GM11168 (cell line): ENCODE data around the gene HYOU1.
"Not testable (repeated sequence)": the region's sequence is repeated elsewhere in the genome, so short reads cannot be mapped to it uniquely, and the experiment has no call there.

ENCODE experiments used
- in situ Hi-C: fragments of 300-500 bp; cut with MboI; formaldehyde crosslinking; loops from one replicate; pipeline ENCODE4 v1.12.0; 2022; ENCODE audit warnings: low sequenced_read_pairs; ENCODE audit not compliant: unreplicated experiment

Gene HYOU1

GRCh38 chr11:119046489-119046888, 10.5 kb downstream of the HYOU1 start:
- in situ Hi-C loops: no loop called here

- in situ Hi-C loops: no loop called here
Measured at GRCh38 chr11:119044708-119045107, 12.3 kb downstream of the HYOU1 start.

DNA sequence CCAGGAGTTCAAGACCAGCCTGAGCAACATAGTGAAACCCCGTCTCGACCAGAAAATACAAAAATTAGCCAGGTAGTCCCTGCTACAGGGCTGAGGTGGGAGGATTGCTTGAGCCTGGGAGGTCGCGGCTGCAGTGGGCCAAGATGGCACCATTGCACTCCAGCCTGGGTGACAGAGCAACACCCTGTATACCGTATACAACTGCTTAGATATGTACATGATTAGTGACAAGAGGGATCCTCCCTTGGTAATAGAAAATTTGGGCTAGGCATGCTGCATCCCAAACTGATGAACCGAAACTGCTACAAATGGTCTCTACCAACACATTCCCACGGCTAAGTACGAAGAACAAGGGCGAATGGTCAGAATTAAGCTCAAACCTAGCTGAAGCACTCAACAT, 14.1 kb downstream of the HYOU1 start:
- in situ Hi-C loops: no loop called here

DNA sequence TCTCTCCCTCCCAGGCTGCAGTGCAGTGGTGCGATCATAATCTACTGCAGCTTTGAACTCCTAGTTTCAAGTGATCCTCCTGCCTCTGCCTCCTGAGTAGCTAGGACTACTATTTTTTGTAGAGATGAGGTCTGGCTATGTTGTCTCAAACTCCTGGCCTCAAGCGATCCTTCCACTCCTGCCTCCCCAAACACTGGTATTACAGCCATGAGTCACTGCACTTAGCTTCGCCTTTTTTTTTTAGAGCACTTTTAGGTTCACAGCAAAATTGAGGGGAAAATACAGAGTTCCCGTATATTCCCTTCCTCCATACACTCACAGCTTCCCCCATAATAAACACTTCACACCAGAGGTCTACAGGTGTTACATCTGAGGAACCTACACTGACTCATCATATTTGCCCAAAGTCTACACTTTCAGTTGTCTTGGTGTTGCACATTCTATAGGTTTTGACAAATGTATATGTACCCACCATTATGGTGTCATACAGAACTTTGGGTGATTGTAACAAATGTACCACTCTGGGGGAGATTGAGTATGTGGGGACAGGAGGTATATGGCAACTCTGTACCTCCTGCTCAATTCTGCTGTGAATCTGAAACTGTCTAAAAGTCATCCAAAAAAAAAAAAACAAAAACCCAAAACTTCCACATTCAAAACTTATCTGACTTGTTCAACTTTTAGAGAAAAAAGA, 15.0 kb downstream of the HYOU1 start:
- in situ Hi-C loops: no loop called here

DNA sequence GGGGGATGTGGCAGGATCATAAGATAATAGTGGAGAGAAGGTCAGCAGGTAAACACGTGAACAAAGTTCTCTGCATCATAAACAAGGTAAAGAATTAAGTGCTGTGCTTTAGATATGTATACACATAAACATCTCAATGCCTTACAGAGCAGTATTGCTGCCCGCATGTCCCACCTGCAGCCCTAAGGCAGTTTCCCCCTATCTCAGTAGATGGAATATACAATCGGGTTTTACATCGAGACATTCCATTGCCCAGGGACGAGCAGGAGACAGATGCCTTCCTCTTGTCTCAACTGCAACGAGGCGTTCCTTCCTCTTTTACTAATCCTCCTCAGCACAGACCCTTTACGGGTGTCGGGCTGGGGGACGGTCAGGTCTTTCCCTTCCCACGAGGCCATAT, 17.5 kb downstream of the HYOU1 start:
- in situ Hi-C loops: not testable (repeated sequence)

DNA sequence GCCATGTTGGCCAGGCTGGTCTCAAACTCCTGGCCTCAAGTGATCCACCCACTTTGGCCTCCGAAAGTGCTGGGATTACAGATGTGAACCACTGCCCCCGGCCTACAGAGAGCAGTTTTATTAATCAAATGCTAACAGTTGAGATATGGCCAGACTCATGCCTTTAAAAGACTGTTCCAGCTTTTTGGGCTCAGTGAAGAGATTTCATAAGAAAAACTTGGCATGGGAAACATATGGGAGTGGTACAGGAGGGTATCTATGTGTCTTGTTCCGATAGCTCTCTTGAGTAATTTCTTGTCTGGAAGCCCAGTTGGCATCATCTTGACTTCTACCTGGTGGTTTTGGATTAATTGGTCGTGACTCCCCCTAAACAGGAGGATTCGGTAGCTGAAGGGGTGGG, 18.1 kb downstream of the HYOU1 start:
- in situ Hi-C loops: no loop called here

- in situ Hi-C loops: no loop called here
Measured at GRCh38 chr11:119034813-119035212, 22.2 kb downstream of the HYOU1 start.

DNA sequence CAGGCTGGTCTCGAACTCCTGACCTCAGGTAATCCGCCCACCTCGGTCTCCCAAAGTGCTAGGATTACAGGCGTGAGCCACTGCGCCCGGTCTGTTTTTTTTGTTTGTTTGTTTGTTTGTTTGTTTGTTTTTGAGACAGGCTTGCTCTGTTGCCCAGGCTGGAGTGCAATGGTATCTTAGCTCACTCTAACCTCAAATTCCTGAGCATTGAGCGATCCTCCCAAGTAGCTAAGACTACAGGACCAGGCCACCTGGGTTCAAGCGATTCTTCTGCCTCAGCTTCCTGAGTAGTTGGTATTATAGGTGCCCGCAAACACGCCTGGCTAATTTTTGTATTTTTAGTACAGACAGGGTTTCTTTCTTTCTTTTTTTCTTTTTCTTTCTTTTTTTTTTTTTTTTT, 23.6 kb downstream of the HYOU1 start:
- in situ Hi-C loops: not testable (repeated sequence)

DNA sequence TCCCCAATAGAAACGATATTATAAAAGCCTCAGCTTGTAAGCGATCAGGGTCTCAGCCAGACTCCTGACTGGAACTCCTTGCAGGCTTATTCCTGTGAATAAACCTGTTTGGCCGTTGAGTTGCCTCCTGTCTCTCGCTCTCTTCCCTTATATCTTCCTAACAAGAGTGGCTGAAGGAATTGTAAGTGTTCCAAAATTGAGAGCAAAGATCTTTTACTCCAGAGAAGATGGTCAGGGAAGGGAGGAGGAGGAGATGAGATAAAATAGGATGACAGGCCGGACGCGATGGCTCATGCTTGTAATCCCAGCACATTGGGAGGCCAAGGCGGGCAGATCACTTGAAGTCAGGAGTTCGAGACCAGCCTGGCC, 25.1 kb downstream of the HYOU1 start:
- in situ Hi-C loops: no loop called here

GRCh38 chr11:119030329-119031047, 26.5 kb downstream of the HYOU1 start, which contains the start of gene SLC37A4:
Gene SLC37A4 (minus strand): TSS chr11:119030877.
- in situ Hi-C loops: no loop called here

- in situ Hi-C loops: no loop called here
Measured at GRCh38 chr11:119030029-119030328, 27.0 kb downstream of the HYOU1 start.

- in situ Hi-C loops: no loop called here
Measured at GRCh38 chr11:119029340-119030028, 27.5 kb downstream of the HYOU1 start.

DNA sequence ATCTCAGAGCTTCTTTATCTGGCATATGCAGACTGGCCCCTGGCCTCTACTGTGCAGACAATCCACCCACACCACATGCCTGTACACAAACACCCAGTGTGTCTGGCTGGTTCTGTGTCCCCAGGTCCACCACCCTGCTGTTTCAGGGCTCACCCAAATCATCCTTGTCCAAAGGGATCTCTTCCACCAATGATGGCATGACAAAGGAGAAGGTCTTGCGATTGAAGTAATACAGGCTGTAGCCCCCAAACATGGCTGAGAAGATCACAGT, 28.0 kb downstream of the HYOU1 start:
- in situ Hi-C loops: no loop called here

DNA sequence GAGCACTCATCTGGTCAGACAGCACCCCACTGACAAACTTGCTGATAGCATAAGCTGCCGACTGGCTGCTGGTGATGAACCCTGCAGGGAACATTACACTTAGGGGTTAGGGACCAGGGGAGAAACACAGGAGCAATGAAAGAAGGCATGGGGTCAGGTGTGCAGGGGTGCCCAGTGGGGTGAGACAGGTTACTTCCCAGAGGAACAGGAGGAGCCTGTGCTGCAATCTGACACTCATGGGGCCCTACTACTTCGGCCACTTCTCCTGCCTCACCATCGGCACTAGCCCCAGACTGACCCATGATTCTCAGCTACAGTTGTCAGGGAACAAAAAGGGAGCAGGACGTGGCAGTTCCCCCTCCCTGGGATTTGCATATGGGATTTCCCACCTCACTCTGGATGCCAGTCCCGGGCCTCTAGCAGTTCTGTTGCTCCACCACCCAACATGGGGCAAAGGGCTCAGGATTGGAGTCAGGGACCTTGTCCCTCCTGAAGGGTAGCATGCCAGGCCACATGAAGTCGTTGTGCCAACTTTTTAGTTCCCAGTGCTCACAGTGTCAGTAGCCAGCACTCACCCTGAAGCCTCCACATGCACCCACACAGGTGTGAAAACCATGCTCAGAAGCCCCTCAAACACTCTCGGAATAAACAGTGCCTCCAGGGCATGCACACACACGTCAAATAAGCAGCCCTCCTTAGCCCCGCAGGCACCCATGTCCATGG, 28.5 kb downstream of the HYOU1 start:
- in situ Hi-C loops: no loop called here

DNA sequence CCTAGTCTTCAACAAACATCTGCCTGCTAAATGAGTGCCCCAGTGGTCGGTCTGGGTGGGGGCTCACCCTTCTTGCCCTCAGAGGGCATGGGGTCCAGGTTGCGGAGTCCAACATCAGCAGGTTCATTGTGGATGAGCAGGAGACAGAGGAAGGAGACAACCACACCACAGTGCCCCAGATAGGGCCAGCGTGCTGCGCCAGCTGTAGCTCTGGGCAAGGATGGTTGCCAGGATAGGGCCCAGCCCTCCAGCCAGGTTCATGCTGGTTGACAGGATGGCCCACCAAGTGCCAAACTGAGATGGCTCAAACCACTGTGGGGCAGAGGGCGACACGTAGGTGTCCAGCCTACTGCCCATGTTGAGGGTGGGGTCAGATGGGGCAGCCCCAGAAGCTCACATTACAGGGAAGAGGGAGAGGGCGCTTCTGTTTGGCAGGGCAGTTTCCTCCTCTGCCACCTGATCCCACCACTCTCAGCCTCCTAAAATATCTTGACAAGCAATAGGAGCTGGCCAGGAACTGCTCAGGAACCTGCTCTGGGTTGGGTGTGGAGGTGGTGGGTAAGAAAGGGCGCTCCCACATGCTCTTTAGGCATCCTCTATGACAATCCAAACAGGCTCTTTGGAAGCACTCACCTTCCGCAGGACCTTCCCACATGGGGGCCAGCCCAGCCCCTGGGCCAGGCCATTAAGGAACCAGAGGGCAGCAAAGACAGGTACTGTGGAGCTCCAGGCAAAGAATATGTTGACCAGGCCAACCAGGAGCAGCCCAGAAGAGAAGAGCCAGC, 29.3 kb downstream of the HYOU1 start:
- in situ Hi-C loops: no loop called here

DNA sequence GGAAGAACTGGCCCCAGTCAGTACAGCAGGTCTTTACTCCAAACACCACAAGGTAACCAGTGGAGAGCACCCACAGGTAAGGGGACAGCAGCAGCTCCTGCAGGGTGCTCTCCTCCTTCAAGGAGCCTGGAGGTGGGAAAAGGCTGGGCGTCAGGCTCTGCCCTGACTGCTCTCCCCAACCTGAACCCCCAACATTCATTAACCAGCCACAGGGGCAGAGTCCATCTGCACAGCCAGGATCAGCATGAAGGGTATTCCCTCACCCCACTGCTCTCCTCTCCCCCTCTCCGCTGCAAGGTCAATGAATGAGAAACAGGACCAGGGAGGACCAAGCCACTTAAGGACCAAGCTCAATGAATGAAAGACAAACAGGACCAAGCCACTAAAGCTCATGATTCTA, 30.0 kb downstream of the HYOU1 start:
- in situ Hi-C loops: no loop called here

DNA sequence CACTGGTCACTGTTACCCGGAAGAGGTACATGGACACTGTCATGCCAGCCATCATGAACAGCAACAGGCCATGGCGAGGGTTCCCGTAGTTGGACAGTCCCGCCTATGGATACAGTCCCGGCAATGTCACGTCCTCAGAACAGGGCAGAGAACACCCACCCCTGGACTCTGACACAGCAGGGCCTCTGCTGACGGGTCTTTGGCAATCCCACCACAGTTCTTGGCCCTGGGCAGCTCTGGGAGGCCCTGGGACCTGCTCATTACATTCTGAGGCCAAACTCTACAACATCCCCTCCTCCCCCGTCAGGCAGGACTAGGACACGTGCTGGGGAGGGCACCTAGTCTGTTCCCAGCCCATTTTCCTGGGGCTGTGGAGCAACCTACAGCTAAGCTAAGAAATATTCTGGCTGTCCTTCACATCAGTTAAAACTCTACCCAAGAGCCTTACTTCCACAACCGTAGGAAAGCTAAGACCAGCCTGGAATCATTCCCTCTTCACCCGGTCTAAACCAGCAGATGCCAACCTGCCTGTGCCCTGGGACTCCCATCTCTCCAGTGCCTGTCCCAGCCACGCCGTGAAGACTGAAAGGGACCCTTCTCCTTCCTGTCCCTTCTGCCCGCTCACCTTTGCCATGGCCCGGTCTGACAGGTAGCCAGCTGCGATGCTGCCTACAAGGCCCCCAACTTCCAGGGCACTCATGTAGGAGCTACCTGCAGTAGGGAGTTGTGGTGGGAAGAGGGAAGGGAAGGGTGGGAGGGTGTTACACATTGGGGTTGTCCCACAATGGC, 30.8 kb downstream of the HYOU1 start:
- in situ Hi-C loops: no loop called here

DNA sequence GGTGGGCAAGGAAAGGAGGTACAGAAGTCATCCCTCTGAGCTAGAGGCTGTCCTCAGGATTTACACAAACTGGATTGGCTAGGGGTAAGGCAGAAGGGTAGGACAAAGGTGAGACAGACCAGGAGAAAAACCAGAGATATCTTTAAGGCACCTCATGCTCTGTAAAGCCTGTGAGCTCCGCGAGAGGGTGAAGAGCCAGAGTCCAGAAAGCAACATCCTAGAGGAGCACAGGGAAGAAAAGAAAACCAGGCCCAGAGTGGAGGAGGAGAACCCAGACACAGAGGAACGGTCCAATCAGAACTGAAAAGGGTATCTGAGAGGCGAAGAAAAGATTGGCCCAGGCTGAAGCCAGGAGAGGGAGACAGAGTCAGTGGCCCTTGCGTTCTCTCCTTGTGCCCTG, 31.5 kb downstream of the HYOU1 start:
- in situ Hi-C loops: no loop called here

DNA sequence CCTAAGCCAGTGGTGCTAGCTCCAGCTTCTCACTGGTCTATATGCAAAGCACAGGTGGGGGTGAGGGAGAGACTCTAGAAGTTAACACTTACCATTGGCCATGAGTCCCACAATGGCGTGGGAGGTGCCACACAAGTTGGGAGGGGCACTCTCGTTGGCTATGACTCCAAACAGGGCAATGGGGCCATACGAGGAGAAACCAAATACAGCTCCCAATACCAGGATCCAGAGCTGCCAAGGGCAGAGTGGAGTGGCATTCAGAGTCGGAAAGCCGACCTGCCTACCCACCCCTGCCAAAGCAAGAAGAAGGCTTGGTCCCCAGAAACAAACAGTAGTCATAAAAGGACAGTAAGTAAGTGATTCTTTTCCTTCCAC, 31.9 kb downstream of the HYOU1 start:
- in situ Hi-C loops: no loop called here
